HG03521 (cell line): ENCODE results near the gene AGRN.
"Not testable (repeated sequence)": the region's sequence is repeated elsewhere in the genome, so short reads cannot be mapped to it uniquely, and the experiment has no call there.

Experiments used
- ATAC-seq: cut with Tn5 transposase; IDR thresholded peaks from one replicate; pipeline ENCODE4 v1.9.1; 2021; ENCODE audit warnings: mild to moderate bottlenecking, moderate library complexity; ENCODE audit not compliant: unreplicated experiment

AGRN gene

DNA sequence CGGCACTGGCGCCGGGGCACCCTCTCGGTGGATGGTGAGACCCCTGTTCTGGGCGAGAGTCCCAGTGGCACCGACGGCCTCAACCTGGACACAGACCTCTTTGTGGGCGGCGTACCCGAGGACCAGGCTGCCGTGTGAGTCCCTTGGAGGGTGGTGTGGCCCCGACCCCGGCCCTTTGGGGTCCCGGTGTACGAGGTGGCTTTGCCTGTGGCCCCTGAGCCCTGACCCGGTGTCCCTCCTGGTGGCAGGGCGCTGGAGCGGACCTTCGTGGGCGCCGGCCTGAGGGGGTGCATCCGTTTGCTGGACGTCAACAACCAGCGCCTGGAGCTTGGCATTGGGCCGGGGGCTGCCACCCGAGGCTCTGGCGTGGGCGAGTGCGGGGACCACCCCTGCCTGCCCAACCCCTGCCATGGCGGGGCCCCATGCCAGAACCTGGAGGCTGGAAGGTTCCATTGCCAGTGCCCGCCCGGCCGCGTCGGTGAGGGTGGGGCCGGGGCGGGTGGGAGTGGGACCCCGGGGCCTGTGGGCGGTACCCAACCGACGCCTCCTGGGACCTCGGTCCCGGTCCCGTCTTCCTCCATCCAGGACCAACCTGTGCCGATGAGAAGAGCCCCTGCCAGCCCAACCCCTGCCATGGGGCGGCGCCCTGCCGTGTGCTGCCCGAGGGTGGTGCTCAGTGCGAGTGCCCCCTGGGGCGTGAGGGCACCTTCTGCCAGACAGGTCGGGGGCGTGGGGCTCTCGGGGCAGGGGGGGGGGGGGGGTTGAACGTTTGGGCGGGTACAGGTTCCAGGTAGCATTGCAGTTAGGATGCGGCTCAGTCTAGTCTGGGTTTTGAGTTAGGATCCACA lies 29.6 kb downstream of the AGRN start:
- no peak for ATAC-seq

- ATAC-seq, result no peak
Measured at GRCh38 chr1:1050577-1051052, 30.7 kb downstream of the AGRN start.

- no peak for ATAC-seq
Measured at GRCh38 chr1:1051127-1051810, 31.3 kb downstream of the AGRN start.

DNA sequence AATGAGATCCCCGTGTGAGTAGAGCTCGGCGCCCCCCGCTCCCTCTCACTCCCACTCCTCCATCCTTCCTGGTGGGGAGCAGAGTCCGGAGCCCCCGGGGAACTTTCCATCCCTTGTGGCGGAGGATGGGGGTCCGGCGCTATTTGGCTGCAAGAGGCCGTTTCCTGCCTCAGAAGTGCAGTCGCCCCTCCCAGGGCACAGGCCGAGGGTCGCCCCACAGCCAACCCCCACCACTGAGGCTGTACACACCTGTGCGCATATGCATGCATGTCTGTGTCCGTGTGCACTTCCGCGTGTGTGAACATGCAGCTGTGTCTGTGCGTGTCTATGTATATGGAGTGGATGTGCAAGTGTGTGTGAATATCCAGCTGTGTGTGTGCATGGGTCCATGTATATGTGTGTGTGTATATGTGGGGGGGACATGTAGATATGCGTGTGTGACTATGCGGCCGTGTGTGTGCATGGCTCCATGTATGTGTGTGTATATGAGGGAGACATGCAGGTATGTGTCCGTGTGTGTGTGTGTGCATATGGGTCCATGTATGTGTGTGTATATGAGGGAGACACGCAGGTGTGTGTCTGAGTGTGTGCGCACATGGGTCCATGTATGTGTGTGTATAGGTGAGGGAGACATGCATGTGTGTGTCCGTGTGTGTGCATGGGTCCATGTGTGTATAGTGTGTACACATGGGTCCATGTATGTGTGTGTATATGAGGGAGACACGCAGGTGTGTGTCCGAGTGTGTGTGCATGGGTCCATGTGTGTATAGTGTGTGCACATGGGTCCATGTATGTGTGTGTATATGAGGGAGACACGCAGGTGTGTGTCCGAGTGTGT lies 32.3 kb downstream of the AGRN start:
- no peak for ATAC-seq

GRCh38 chr1:1053022-1053421 lies 33.1 kb downstream of the AGRN start:
- ATAC-seq, result no peak

- ATAC-seq, result no peak
Measured at GRCh38 chr1:1053682-1054081, 33.8 kb downstream of the AGRN start.

DNA sequence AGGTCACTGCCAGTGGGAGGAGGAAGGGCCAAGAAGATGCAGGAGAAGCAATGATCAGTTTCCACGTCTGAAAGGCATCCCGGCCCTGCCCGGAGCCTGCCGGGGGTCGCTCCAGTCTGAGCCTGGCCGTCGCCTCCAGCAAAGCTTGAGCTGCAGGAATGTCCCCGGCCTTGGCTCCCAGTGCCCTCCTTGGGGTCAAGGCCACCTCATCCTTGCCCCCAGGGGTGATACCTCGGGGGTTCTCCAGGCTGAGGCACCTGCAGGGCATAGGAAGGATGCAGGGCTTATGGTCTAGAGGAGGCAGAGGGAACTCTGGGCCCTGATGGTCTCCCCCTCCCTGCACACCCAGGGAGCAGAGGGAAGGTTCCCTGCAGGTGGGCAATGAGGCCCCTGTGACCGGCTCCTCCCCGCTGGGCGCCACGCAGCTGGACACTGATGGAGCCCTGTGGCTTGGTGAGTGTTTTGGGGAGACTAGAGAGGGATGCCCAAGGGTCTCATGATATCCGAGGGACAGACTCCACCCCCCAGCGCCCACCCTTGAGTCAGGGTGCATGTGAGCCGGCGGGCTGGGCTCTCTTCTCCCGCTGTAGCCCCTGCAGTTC lies 34.3 kb downstream of the AGRN start:
- ATAC-seq, result no peak

- no peak for ATAC-seq
Measured at GRCh38 chr1:1054971-1055370, 35.1 kb downstream of the AGRN start.

DNA sequence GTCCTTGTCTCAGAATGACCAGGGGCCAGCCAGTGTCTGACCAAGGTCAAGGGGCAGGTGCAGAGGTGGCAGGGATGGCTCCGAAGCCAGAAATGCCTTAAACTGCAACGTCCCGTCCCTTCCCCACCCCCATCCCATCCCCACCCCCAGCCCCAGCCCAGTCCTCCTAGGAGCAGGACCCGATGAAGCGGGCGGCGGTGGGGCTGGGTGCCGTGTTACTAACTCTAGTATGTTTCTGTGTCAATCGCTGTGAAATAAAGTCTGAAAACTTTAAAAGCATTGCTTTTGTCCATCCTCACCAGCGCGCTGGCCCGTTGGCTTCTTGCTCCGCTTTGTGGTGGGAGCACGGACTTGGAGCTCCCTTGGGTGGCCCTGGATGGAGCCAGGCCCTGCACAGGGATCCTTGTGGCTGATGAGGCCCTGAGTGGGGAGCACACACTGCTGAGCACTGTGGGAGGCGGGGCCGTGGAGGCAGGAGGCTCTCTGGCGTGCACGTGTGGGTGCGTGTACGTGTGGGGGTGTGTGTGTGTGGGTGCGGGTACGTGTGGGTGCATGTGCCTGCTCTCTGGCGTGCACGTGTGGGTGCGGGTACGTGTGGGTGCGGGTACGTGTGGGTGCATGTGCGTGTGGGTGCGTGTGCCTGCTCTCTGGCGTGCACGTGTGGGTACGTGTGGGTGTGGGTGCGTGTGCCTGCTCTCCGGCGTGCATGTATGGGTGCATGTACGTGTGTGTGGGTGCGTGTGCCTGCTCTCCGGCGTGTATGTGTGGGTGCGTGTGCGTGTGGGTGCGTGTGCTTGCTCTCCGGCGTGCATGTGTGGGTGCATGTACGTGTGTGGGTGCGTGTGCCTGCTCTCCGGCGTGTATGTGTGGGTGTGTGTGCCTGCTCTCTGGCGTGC lies 36.2 kb downstream of the AGRN start:
- no peak for ATAC-seq

DNA sequence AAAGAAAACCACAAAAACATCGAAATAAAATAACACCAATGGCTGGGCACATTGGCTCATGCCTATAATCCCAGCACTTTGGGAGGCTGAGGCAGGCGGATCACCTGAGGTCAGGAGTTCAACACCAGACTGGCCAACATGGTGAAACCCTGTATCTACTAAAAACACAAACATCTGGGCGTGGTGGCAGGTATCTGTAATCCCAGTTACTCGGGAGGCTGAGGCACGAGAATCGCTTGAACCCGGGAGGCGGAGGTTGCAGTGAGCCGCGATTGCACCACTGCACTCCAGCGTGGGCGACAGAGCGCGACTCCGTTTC lies 37.8 kb downstream of the AGRN start:
- not testable (repeated sequence) for ATAC-seq

DNA sequence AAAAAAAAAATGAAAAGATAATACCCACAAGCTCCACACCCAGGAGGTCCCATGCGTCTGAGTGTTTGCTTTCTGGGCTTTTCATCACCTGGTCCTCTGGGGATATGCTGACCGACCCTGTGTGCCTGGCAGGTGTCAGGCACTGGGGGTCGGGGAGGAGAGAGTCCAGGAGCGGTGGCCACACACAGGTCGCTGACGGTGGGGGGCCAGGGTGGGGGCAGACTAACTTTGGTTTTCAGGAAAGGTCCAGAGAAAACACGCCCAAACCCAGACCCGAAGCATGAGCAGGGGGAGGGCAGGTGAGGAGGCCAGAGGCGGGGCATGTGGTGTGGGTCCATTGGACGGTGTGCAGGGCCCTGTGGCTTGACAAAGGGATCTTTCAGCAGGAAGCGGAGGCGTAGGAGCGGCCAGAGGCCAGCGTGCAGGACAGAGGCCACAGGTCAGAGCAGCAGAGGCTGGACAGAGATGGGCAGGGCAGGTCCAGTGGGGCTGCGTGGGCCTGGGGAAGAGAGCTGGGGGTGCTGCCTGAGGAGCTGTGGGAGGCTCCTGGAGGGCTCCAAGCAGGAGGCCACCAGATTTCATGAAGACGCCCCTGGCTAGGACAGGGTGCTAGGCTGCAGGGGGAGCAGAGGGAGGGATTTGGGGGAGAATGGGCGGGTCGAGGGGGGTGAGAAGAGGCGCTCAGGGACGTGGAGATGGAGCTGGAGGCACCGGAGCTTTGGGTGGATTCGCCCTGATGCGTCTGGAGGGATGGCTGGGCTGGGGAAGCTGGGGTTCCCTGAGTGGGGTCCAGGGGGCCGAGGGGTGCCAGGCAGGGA lies 38.4 kb downstream of the AGRN start:
- ATAC-seq, result no peak

GRCh38 chr1:1058921-1059493 lies 39.1 kb downstream of the AGRN start:
- ATAC-seq, result peak; percentile 31

DNA sequence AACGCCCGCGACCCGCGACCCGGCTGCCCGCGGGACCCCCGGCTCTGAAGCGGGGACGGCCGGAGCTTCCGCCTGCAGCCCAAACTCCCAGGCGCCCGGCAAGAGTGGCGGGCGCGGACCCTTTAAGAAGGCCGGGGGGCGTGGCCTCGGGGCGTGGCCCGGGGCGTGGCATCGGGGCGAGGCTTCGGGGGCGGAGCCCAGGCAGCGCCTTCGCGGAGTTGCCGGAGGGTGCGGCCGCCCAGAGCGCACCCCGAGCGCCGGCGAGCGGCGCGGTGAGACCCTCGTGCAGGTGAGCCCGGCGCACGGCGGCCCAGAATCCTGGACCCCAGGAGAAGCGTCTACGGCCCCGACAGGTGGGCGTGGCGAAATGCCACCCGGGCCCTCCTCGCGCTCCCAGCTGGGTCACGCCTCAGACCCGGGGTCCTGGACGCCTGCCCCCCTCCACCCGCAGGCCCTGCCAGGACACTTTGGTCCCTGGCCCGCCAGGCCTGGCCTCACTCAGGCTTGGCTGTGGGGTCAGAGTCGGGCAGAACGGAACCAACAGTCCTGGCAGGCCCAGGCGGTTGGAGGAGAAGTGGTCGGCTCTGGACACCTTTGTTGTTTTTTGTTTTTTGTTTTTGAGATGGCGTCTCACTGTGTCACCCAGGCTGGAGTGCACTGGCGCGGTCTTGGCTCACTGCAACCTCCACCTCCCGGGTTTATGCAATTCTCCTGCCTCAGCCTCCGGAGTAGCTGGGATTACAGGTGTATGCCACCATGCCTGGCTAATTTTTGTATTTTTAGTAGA lies 39.8 kb downstream of the AGRN start:
- ATAC-seq, result peak; percentile 66

- ATAC-seq, result no peak
Measured at GRCh38 chr1:1060281-1061000, 40.5 kb downstream of the AGRN start.

DNA sequence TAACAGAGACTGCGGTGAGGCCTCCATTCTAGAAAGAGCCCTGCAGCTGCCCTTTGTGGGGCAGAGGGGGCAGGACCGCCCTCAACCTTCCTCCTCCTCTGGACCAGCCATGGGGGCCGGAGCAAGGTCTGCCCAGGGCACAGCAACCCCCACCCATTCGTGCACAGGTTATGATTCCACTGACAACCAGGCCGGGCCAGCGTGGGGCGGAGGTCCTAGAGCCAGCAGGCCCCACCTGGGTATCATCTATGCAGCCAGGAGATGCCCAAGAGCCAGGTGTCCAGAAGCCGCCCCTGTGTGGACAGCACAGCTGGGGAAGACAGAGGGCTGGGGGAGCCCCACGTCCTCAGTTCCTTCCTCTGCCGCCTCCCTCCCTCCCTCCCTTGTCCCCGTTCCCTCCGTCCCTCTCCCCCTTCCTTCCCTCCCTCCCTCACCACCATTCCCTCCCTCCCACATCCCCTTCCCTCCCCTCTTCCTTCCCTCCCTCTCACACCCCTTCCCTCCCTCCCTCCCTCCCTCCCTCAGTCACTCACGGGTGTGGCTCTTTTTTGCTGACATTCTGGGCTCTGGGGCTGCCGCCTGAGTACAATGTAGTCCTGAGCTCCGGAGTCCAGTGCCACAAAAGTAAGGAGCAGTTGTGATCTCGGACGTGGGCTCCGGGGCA lies 41.9 kb downstream of the AGRN start:
- no peak for ATAC-seq

DNA sequence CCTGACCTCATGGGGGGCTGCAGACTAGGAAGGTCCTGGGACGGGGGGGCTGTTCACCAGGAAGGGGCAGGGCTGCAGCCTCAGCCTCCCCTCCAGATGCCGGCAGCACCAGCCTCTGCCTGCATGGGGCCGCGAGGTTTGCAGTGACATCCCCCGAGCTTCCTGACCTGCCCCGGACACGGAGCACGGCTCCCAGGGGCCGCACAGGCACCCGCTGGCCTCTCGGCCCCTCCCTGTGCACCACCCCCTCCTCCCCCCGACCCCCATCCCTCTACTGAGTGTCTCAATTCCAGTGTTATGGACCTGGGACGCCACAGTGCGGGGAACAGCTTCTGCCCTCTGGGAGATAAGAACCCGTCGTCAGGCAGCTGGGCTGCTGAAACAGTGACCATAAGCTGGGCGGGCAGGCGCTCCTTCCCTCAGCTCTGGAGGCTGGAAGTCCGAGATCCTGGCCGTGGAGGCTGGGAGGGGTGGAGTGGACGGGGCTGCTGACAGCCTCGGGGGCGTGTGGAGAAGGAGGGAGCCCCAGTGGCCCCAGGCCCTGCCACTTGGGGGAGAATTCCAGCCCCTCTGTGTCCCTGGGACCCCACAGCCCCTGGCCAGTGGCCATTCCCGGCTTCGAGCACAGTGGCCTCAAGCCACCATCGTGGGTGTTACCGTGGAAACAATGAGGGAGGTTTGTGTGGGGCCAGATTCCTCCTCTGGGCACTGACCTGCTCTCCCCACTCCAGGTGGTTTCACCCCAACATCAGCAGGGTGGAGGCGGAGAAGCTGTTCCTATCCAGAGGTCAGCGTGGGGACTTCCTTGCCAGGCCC lies 42.6 kb downstream of the AGRN start:
- ATAC-seq, result no peak
